HEK293 (cell line): ENCODE data around the gene CACNA1C.

Experiments
- CTCF ChIA-PET: fragments of 350-600 bp; formaldehyde crosslinking; extraction: SDS; loops from one replicate; lab custom pipeline; 2021; ENCODE audit warnings: antibody characterized with exemption; lab: Yijun Ruan, JAX
- POLR2A ChIA-PET: fragments of 300-600 bp; formaldehyde crosslinking; extraction: SDS; loops from one replicate; lab custom pipeline; 2020; ENCODE audit warnings: antibody characterized with exemption, inconsistent platforms; lab: Yijun Ruan, JAX
- H3K27ac ChIP-seq: fragments of 200-500 bp; sonication (Bioruptor generic); 2 replicates; pipeline ENCODE4 v1.5.1; 2014; ENCODE audit warnings: low read depth, low read length, control low read depth, inconsistent platforms; ENCODE audit errors: extremely low read depth
- H3K36me3 ChIP-seq, 2 experiments: fragments of 200-500 bp in 1 of 2; sonication (Bioruptor generic) in 1 of 2; 1 replicate in 1 of 2; 2 replicates in 1 of 2; pipeline ENCODE4 v1.5.1; 2014 to 2017; ENCODE audit warnings: inconsistent platforms in 2 of 2, low read length in 2 of 2; ENCODE audit not compliant: control insufficient read depth in 2 of 2, insufficient read depth in 1 of 2
- H3K4me1 ChIP-seq: fragments of 200-500 bp; sonication (Bioruptor generic); 2 replicates; pipeline ENCODE4 v1.5.1; 2014; ENCODE audit warnings: mild to moderate bottlenecking, low read length, inconsistent platforms; ENCODE audit not compliant: control insufficient read depth, insufficient read depth
- H3K4me3 ChIP-seq: 2 replicates; pipeline ENCODE4 v1.5.1; 2011; ENCODE audit warnings: low read depth, mild to moderate bottlenecking, control low read depth, low read length, moderate library complexity
- H3K9me3 ChIP-seq: fragments of 200-500 bp; sonication (Bioruptor generic); 2 replicates; pipeline ENCODE4 v1.5.1; 2014; ENCODE audit warnings: low read depth, low read length, inconsistent platforms; ENCODE audit not compliant: control insufficient read depth, insufficient read depth
- BCL11B ChIP-seq: fragments of 450-650 bp; formaldehyde crosslinking; IDR thresholded peaks from 2 replicates; pipeline ENCODE4 v1.5.1; 2016; ENCODE audit warnings: low read depth, missing biosample characterization, missing genetic modification characterization
- INSM2 ChIP-seq: fragments of 450-650 bp; formaldehyde crosslinking; IDR thresholded peaks from 2 replicates; pipeline ENCODE4 v1.5.1; 2016; ENCODE audit warnings: missing biosample characterization, missing genetic modification characterization
- SALL2 ChIP-seq: fragments of 450-650 bp; formaldehyde crosslinking; IDR thresholded peaks from 2 replicates; pipeline ENCODE4 v1.5.0; 2017; ENCODE audit warnings: missing biosample characterization, mild to moderate bottlenecking, missing genetic modification characterization, borderline replicate concordance
- TSHZ1 ChIP-seq: fragments of 450-650 bp; formaldehyde crosslinking; IDR thresholded peaks from 2 replicates; pipeline ENCODE4 v1.5.1; 2016; ENCODE audit warnings: missing biosample characterization, missing genetic modification characterization, borderline replicate concordance
- ZBTB7A ChIP-seq: fragments of 450-650 bp; formaldehyde crosslinking; IDR thresholded peaks from 2 replicates; pipeline ENCODE4 v1.5.1; 2016; ENCODE audit warnings: low read depth, missing biosample characterization, missing genetic modification characterization
- ZEB2 ChIP-seq: fragments of 450-650 bp; formaldehyde crosslinking; IDR thresholded peaks from 2 replicates; pipeline ENCODE4 v1.5.1; 2016; ENCODE audit warnings: missing biosample characterization, missing genetic modification characterization
- ZNF138 ChIP-seq: fragments of 450-650 bp; formaldehyde crosslinking; IDR thresholded peaks from 2 replicates; pipeline ENCODE4 v1.5.1; 2016; ENCODE audit warnings: missing biosample characterization, missing genetic modification characterization, borderline replicate concordance
- ZNF184 ChIP-seq: fragments of 450-650 bp; IDR thresholded peaks from 2 replicates; pipeline ENCODE4 v1.5.1; 2018; ENCODE audit warnings: missing biosample characterization, mild to moderate bottlenecking, missing genetic modification characterization
- ZNF2 ChIP-seq: fragments of 450-650 bp; formaldehyde crosslinking; IDR thresholded peaks from 2 replicates; pipeline ENCODE4 v1.5.1; 2016; ENCODE audit warnings: missing biosample characterization, missing genetic modification characterization
- ZNF248 ChIP-seq: fragments of 450-650 bp; formaldehyde crosslinking; IDR thresholded peaks from 2 replicates; pipeline ENCODE4 v1.5.1; 2017; ENCODE audit warnings: missing biosample characterization, missing genetic modification characterization
- ZNF274 ChIP-seq, 2 experiments: fragments of 200-500 bp in 1 of 2; fragments of 450-650 bp in 1 of 2; sonication (Bioruptor generic) in 1 of 2; formaldehyde crosslinking in 1 of 2; IDR thresholded peaks; 2 replicates each; pipeline versions ENCODE4 v1.5.1 to v1.6.1; 2014 to 2016; ENCODE audit warnings: borderline replicate concordance in 1 of 2, inconsistent platforms in 1 of 2, low read length in 1 of 2, missing biosample characterization in 1 of 2, missing genetic modification characterization in 1 of 2
- ZNF302 ChIP-seq: fragments of 450-650 bp; formaldehyde crosslinking; IDR thresholded peaks from 2 replicates; pipeline ENCODE4 v1.5.1; 2016; ENCODE audit warnings: missing biosample characterization, missing genetic modification characterization, low read depth
- ZNF510 ChIP-seq: fragments of 450-650 bp; formaldehyde crosslinking; IDR thresholded peaks from 2 replicates; pipeline ENCODE4 v1.5.1; 2018; ENCODE audit warnings: mild to moderate bottlenecking, missing genetic modification characterization, missing biosample characterization; ENCODE audit not compliant: insufficient replicate concordance
- ZNF571 ChIP-seq: fragments of 450-650 bp; formaldehyde crosslinking; IDR thresholded peaks from 2 replicates; pipeline ENCODE4 v1.5.0; 2017; ENCODE audit warnings: missing biosample characterization, missing genetic modification characterization
- ZNF660 ChIP-seq: fragments of 450-650 bp; IDR thresholded peaks from 2 replicates; pipeline ENCODE4 v1.5.1; 2018; ENCODE audit warnings: missing biosample characterization, mild to moderate bottlenecking, missing genetic modification characterization
- ZNF664 ChIP-seq: fragments of 450-650 bp; formaldehyde crosslinking; IDR thresholded peaks from 2 replicates; pipeline ENCODE4 v1.5.1; 2016; ENCODE audit warnings: missing biosample characterization, missing genetic modification characterization
- ZNF776 ChIP-seq: fragments of 450-650 bp; formaldehyde crosslinking; IDR thresholded peaks from 2 replicates; pipeline ENCODE4 v1.5.0; 2017; ENCODE audit warnings: missing biosample characterization, missing genetic modification characterization, borderline replicate concordance
- ZSCAN30 ChIP-seq: fragments of 450-650 bp; IDR thresholded peaks from 2 replicates; pipeline ENCODE4 v1.5.1; 2018; ENCODE audit warnings: missing biosample characterization, mild to moderate bottlenecking, missing genetic modification characterization, moderate library complexity
- TF ChIP-seq, protein P1 (sequence below): fragments of 450-650 bp; formaldehyde crosslinking; IDR thresholded peaks from 2 replicates; pipeline ENCODE4 v1.5.1; 2016; ENCODE audit warnings: missing biosample characterization, missing genetic modification characterization

Gene CACNA1C

GRCh38 chr12:2358986-2359658 lies 306.3 kb downstream of the CACNA1C start (continued):
- TF ChIP-seq TSHZ1 (tag by site-specific recombination), result no peak

DNA sequence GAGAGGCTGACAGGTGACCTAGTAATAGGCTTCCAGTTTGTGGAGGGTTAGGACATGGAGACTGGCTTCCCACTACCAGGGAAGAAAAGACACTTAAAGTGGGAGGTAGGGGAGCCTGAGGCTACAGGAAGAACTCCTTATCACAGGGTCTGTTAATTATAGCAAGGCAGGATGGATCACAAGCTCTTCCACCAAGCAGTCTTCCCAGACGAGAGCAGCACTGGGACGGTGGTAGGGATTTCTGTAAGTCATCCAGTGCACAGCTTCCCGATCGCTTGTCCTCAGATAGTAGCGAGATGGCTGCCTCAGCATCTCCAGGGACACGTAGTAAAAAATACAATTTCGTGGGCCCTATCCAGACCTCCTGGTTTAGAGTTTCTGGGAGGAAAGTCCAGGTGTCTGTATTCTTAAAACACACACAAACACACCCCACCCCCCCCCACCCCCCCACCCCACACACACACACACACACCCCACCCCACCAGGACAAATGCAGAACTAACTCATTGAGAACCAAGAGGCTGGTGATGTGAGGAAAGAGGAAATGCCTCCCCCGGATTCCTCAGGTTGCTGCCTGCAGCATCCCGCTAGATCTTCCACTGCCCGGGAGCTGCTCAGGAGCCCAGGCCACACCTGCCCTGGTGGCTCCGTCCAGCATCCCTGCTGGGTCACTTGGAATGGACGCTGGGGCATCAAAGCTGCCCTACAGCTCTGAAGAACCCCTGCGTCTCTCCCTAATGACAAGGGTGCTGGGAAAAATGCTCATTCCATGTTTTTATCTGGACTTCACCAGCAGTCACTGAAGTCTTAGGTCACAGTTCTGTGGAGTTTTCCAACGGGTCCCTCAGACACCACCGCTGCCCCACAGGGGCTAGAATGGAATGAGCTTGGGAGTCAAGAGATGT lies 307.2 kb downstream of the CACNA1C start:
- CTCF ChIA-PET, result interaction anchor here (0.5 to 1.5 kb wide), 22 partner anchors 10 to 1384 kb away, joined by 3 to 9 read pairs (median 4); no protein-coding TSS in a partner anchor
- POLR2A ChIA-PET, result no interaction called here
- no peak overlapping the region for H3K27ac ChIP-seq
- TF ChIP-seq ZNF302 (tag by site-specific recombination) (no peak), ZBTB7A (tag by site-specific recombination) (no peak), ZEB2 (tag by site-specific recombination) (no peak), ZNF2 (tag by site-specific recombination) (no peak), ZNF138 (tag by site-specific recombination) (no peak), ZNF274 (IDR thresholded peaks at IDR 0.05; ENCODE audit: low read length) (no peak), ZNF274 (tag by site-specific recombination; IDR thresholded peaks at IDR 0.05; ENCODE audit: borderline replicate concordance) (no peak), ZNF776 (no peak), INSM2 (tag by site-specific recombination) (no peak), ZNF248 (tag by site-specific recombination) (no peak), BCL11B (tag by site-specific recombination) (no peak), ZNF184 (tag by site-specific recombination) (no peak), ZNF660 (tag by site-specific recombination) (no peak), ZNF510 (tag by site-specific recombination) (no peak), ZNF664 (tag by site-specific recombination) (no peak), ZSCAN30 (tag by site-specific recombination) (no peak), SALL2 (tag by site-specific recombination) (no peak), ZNF571 (tag by site-specific recombination) (no peak)
- TF ChIP-seq, protein P1, sequence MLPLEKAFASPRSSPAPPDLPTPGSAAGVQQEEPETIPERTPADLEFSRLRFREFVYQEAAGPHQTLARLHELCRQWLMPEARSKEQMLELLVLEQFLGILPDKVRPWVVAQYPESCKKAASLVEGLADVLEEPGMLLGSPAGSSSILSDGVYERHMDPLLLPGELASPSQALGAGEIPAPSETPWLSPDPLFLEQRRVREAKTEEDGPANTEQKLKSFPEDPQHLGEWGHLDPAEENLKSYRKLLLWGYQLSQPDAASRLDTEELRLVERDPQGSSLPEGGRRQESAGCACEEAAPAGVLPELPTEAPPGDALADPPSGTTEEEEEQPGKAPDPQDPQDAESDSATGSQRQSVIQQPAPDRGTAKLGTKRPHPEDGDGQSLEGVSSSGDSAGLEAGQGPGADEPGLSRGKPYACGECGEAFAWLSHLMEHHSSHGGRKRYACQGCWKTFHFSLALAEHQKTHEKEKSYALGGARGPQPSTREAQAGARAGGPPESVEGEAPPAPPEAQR (tag by site-specific recombination), result no peak
- H3K4me3 ChIP-seq, result no peak overlapping the region
- H3K9me3 ChIP-seq, result no peaks in the 10 kb centered on the region
- no peaks in the 10 kb centered on the region for H3K36me3 ChIP-seq
- no peaks in the 10 kb centered on the region for H3K4me1 ChIP-seq
